ENCODE results near the gene SELENOV.
"Not testable (repeated sequence)": the region's sequence is repeated elsewhere in the genome, so short reads cannot be mapped to it uniquely, and the experiment has no call there.

SELENOV gene, protein sequence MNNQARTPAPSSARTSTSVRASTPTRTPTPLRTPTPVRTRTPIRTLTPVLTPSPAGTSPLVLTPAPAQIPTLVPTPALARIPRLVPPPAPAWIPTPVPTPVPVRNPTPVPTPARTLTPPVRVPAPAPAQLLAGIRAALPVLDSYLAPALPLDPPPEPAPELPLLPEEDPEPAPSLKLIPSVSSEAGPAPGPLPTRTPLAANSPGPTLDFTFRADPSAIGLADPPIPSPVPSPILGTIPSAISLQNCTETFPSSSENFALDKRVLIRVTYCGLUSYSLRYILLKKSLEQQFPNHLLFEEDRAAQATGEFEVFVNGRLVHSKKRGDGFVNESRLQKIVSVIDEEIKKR

DNA sequence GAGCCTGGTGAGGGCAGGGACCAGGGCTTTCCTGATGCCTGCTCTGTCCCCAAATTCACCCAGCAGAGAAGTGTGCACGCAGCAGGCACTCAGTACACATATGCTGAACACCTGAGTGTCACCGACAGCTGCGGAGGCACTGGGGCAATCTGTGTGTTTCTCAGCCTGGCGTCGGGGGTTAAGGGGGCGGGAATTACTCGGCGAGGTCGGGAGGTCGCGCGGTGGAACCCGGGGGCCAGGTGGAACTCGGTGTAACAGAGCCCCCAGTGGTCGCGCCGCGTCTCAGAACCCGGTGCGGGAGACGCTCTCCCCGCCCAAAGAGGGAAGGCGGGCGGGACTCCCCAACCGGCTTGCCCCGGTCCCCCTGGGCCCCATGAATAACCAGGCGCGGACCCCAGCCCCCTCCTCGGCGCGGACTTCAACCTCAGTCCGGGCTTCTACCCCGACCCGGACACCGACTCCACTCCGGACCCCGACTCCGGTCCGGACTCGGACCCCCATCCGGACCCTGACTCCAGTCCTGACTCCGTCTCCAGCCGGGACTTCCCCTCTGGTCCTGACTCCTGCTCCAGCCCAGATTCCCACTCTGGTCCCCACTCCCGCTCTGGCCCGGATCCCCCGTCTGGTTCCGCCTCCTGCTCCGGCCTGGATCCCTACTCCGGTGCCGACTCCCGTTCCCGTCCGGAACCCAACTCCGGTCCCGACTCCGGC, at the start of gene SELENOV:
Gene SELENOV, plus strand, starts transcription at position 300 of the 711 bp plus-strand sequence. Its CDS starts 74 bp downstream, at position 374.
- no peak for FAIRE-seq

DNA sequence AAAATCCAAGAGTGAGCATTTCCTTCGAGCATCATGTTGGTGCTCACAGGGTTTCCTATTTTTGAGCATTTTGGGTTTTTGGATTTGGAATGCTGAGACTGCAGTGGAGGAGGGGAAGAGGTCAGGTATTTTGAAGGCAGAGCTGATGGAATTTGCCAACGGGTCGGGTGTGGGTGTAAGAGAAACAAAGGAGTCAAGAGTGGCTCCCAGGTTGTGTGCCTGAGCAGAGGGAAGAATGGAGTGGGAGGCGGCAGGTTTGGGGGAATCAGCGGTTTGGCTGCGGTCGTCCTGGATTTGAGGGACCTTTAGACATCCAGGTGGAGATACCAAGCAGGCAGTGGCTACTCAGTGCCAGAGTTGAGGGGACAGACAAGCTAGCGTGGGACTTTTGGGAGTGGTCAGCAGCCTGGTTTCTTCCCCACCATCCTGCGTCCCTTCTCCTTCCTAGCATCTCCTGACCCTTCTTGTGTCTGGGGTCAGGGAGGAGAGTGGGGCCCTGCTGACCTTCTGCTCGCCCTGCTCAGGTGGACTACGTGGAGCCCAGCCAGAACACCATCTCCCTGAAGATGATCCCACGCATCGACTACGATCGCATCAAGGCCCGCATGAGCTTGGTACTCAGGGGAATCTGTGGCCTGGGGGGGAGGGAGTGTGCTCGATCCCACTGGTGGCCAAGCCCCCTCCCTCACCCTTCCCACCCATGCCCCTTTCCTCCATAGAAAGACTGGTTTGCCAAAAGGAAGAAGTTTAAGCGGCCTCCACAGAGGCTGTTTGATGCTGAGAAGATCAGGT, 48.8 kb upstream of the SELENOV start:
- no peak for FAIRE-seq

GRCh38 chr19:39467941-39468340, 47.0 kb upstream of the SELENOV start:
- FAIRE-seq: no peak

DNA sequence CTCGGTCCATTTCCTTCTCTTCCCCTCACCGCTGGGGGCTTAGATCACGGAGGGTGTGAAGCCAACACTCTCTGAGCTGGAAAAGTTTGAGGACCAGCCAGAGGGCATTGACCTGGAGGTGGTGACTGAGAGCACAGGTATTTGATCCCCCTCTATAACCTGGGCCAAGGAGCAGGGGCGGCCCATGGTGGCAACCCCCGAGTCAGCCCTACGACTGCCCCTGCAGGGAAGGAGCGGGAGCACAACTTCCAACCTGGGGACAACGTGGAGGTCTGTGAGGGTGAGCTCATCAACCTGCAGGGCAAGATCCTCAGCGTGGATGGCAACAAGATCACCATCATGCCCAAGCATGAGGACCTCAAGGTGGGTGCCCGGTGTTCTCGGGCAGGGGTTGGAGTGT, 45.9 kb upstream of the SELENOV start:
- FAIRE-seq: no peak

DNA sequence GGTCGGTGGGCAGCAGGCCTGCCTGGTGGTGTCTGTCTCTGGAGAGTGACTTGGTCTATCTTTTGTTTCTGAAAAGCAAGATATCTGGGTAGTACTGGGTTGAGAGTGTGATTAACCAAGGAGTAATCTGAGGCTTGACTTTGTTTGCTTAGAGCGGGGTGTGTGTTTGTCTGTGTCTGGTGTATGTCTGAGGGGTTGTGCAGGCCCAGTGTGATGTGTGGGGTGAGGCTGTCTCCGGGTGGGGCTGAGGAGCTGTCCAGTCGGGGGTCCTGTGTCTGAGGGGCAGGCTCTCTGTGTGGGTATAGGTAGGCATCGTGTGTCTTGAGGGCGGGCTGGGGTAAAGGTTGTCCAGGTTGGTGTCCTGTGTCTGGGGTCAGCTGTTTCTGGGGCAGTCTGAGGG, 45.4 kb upstream of the SELENOV start:
- FAIRE-seq: no peak

- FAIRE-seq: no peak
Observed at GRCh38 chr19:39470724-39471339, 44.1 kb upstream of the SELENOV start.

- FAIRE-seq: no peak
Observed at GRCh38 chr19:39471756-39472536, 43.0 kb upstream of the SELENOV start.

DNA sequence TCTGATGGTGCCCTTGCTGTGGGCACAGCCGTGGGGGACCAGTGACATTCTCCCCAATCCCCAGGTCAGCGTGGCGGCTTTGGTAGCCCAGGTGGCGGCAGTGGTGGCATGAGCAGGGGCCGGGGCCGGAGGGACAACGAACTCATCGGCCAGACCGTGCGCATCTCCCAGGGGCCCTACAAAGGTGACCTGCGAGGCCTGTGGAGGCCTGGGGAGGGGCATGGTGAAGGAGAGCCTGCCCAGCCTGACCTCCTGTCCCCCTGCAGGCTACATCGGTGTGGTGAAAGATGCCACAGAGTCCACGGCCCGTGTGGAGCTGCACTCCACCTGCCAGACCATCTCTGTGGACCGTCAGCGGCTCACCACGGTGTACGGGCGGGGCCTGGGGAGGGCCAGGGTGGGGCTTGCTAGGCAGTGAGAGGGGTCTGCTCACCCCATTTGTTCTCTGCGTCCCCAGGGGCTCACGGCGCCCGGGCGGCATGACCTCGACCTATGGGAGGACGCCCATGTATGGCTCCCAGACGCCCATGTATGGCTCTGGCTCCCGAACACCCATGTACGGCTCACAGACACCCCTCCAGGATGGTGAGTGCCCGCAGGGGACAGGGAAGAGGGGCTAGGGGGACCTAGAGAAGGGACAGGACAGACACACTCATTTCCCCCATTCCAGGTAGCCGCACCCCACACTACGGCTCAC, 42.0 kb upstream of the SELENOV start:
- no peak for FAIRE-seq

- no peak for FAIRE-seq
Observed at GRCh38 chr19:39473443-39473960, 41.4 kb upstream of the SELENOV start.

DNA sequence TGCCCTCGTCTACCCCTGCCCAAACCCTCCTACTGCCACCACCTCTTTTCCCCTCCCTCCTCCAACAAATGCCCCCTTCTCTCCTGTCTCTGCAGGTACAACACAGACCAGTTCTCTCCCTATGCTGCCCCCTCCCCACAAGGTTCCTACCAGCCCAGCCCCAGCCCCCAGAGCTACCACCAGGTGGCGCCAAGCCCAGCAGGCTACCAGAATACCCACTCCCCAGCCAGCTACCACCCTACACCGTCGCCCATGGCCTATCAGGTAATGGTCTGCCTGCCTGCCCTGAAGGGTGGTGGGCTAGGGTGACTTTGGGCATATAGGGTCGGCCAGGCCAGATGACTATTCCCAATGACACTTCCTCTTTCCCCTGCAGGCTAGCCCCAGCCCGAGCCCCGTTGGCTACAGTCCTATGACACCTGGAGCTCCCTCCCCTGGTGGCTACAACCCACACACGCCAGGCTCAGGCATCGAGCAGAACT, 40.8 kb upstream of the SELENOV start:
- no peak for FAIRE-seq

DNA sequence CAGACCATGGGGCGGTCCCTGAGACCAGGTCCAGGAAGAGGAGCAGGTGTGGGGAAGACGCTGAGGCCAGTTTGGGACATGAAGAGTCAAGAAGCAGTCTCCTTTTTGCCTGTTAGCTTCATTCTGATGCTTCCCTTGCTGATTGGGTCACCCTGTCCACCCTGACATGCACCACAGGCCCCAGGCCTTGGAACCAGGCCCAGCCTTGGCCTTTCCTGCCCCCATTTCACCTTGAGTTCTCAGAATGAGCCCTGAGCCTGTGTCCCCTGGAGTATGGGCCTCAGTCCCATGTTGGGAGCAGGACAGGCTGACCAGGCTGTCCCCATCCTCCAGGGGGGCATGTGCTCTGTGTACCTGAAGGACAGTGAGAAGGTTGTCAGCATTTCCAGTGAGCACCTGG, 39.2 kb upstream of the SELENOV start:
- FAIRE-seq: no peak

DNA sequence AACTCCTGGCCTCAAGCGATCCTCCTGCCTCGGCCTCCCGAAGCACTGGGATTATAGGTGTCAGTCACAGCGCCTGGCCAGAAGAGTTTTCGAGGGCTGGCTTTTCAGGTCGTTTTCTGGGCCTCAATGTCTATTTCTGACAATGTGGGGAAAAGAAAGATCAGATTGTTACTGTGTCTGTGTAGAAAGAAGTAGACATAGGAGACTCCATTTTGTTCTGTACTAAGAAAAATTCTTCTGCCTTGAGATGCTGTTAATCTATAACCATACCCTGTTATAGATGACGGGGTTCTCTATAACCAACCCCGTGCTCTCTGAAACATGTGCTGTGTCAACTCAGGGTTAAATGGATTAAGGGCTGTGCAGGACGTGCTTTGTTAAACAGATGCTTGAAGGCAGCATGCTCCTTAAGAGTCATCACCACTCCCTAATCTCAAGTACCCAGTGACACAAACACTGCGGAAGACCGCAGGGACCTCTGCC, 35.6 kb upstream of the SELENOV start:
- FAIRE-seq: not testable (repeated sequence)

DNA sequence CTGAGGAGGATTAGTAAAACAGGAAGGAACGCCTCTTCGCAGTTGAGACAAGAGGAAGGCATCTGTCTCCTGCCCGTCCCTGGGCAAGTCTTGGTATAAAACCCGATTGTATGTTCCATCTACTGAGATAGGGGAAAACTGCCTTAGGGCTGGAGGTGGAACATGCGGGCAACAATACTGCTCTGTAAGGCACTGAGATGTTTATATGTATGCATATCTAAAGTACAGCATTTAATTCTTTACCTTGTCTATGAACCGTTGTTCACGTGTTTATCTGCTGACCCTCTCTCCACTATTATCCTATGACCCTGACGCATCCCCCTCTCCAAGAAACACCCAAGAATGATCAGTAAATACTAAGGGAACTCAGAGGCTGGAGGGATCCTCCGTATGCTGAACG, 35.0 kb upstream of the SELENOV start:
- no peak for FAIRE-seq

DNA sequence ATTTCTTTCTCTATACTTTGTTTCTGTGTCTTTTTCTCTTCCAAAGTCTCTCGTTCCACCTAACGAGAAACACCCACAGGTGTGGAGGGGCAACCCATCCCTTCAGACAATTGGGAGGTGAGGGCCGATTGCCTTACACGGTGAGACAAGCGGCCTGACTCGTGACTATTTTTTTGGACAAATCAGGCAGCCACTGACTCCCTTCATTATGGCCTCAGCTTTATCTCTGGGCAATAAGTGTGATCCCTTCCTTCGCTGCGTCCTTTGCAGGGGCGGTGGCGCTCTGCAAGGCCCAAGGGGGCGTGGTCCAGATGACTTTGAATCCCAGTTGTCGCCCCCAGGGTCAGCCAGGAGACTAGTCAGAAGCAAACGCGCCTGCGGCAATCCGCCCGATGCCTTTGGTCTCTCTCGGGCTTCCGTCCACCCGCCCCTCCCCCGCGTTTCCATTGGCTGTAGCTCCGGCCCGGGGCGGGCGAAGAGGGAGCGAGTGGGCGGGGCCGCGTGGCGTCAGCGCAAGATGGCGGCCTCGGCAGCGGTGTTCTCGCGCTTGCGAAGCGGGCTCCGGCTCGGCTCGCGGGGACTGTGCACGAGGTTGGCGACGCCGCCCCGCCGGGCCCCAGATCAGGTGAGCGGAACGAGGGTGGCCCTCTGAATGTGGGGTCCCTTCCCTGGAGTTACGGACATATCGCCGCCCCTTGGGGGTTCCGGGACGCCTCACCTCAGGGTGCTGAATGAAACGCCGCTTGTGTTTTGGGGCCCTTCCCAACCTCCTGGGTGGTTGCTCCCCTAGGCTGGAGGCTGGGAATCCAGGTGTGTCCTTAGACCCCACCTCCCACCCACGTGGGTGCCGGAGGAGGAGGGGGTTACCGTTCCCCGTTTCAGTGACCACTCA, 34.4 kb upstream of the SELENOV start, which contains the start of gene TIMM50:
Gene TIMM50, plus strand, starts transcription at position 502 of the 892 bp plus-strand sequence. Its CDS starts 16 bp downstream, at position 518.
- peak; percentile 97 for FAIRE-seq

GRCh38 chr19:39481229-39481545, 33.8 kb upstream of the SELENOV start:
- no peak for FAIRE-seq

- no peak for FAIRE-seq
Observed at GRCh38 chr19:39481676-39482075, 33.3 kb upstream of the SELENOV start.

- no peak for FAIRE-seq
Observed at GRCh38 chr19:39483141-39483540, 31.8 kb upstream of the SELENOV start.

- FAIRE-seq: no peak
Observed at GRCh38 chr19:39489756-39490155, 25.2 kb upstream of the SELENOV start.

DNA sequence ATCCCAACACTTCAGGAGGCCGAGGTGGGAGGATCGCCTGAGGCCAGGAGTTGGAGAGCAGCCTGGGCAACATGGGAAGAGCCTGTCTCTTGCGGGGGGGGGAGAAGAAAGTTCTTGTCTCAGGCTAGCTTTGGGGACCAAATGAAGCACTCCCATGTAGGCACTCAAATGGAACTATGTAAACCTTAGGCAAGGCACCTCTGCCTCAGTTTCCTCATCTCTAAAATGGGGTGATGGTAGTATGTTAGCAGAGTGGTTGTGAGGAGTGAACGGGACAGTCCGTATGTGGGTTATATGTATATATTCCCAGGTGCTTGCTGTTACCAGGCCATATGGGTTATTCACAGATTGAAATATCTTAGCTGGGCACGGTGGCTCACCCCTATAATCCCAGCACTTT, 22.7 kb upstream of the SELENOV start:
- no peak for FAIRE-seq

DNA sequence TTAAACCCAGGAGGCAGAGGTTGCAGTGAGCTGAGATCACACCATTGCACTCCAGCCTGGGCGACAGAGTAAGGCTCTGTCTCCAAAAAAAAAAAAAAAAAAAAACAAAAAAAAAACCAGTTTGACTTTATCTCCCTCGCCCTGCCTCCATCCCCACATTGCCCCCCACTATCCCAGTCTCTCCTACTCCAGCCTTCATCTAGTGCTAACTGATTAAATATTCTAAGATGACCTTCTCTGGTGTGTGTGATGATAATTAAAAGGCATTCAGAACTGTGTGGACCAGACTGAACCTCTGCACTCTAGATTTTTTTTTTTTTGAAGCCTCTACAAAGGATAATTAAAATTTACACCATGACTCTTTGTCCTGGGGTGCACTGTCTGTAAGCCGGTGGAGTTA, 22.2 kb upstream of the SELENOV start:
- no peak for FAIRE-seq
